DND-41 (cell line): ENCODE measurements around the gene ZNF76.

Experiments
- ATAC-seq: fragments of 200-7000 bp; cut with Tn5 transposase; 3 replicates; pipeline ENCODE4 v1.9.1; 2021; ENCODE audit warnings: low read depth; ENCODE audit not compliant: insufficient read depth
- DNase-seq: peaks from one replicate; pipeline ENCODE4 v3.0.0-alpha.2; 2020
- H2AFZ ChIP-seq: 2 replicates; pipeline ENCODE4 v1.6.0; 2012; ENCODE audit warnings: low read depth, low read length
- H3K27ac ChIP-seq: 2 replicates; pipeline ENCODE4 v1.5.1; 2012; ENCODE audit warnings: low read length, inconsistent platforms
- H3K27me3 ChIP-seq: fragments of 200-600 bp; sonication (generic); 2 replicates; pipeline ENCODE4 v1.6.0; 2012; ENCODE audit warnings: low read length, mild to moderate bottlenecking, inconsistent platforms; ENCODE audit not compliant: insufficient read depth, poor library complexity
- H3K36me3 ChIP-seq: 2 replicates; pipeline ENCODE4 v1.5.1; 2012; ENCODE audit warnings: low read length, inconsistent platforms; ENCODE audit not compliant: insufficient read depth
- H3K4me1 ChIP-seq: 2 replicates; pipeline ENCODE4 v1.5.1; 2012; ENCODE audit warnings: mild to moderate bottlenecking, low read length; ENCODE audit not compliant: insufficient read depth
- H3K4me2 ChIP-seq: 2 replicates; pipeline ENCODE4 v1.6.0; 2012; ENCODE audit warnings: mild to moderate bottlenecking, moderate library complexity, low read length, inconsistent platforms; ENCODE audit not compliant: insufficient read depth
- H3K4me3 ChIP-seq, 2 experiments: fragments of 200-600 bp in 1 of 2; shearing (Covaris generic) in 1 of 2; 2 replicates each; pipeline ENCODE4 v1.5.1; 2012 to 2016; ENCODE audit warnings: inconsistent platforms in 2 of 2, low read length in 2 of 2, mild to moderate bottlenecking in 2 of 2, low read depth in 1 of 2, moderate library complexity in 1 of 2
- H3K79me2 ChIP-seq: 2 replicates; pipeline ENCODE4 v1.6.0; 2012; ENCODE audit warnings: low read length, inconsistent platforms; ENCODE audit not compliant: insufficient read depth
- H3K9ac ChIP-seq: 2 replicates; pipeline ENCODE4 v1.6.0; 2012; ENCODE audit warnings: low read depth, mild to moderate bottlenecking, inconsistent platforms, low read length, moderate library complexity
- H3K9me3 ChIP-seq: 2 replicates; pipeline ENCODE4 v1.5.1; 2012; ENCODE audit warnings: low read length, moderate library complexity, mild to moderate bottlenecking, inconsistent platforms; ENCODE audit not compliant: insufficient read depth, severe bottlenecking
- H4K20me1 ChIP-seq: 2 replicates; pipeline ENCODE4 v1.6.0; 2012; ENCODE audit warnings: low read length; ENCODE audit not compliant: insufficient read depth
- CTCF ChIP-seq: IDR thresholded peaks from 2 replicates; pipeline ENCODE4 v1.5.1; 2012; ENCODE audit warnings: borderline replicate concordance, low read length, moderate library complexity, mild to moderate bottlenecking; ENCODE audit not compliant: poor library complexity, severe bottlenecking; ENCODE audit errors: extremely low read depth
- EZH2 ChIP-seq: IDR thresholded peaks from 3 replicates; pipeline ENCODE4 v1.6.1; 2012; ENCODE audit warnings: borderline replicate concordance, low read depth, mild to moderate bottlenecking, moderate library complexity, low read length, inconsistent platforms; ENCODE audit not compliant: severe bottlenecking

ZNF76 gene

GRCh38 chr6:35219683-35220326, 39.7 kb upstream of the ZNF76 start:
- TF ChIP-seq CTCF (no peak), EZH2 (no peak)
- no peaks in the 10 kb centered on the region for H3K9me3 ChIP-seq
- no peaks in the 10 kb centered on the region for H3K27me3 ChIP-seq
- H3K27ac ChIP-seq: no peak overlapping the region
- DNase-seq (no peak), ATAC-seq (no peak)
- H3K4me2 ChIP-seq: no peak overlapping the region
- H3K4me3 ChIP-seq: no peak overlapping the region
- no peaks in the 10 kb centered on the region for H3K4me1 ChIP-seq
- no peak overlapping the region for H3K9ac ChIP-seq
- peaks cover 4% of the 10 kb centered on the region; the same call in 1 of the 2 replicates for H4K20me1 ChIP-seq
- no peaks in the 10 kb centered on the region for H3K79me2 ChIP-seq
- H2AFZ ChIP-seq: no peak overlapping the region
- peaks cover 3% of the 10 kb centered on the region; the same call in 1 of the 2 replicates for H3K36me3 ChIP-seq

- TF ChIP-seq EZH2 (no peak), CTCF (no peak)
- Histone ChIP-seq H3K27ac (no peak overlapping the region), H2AFZ (no peak overlapping the region), H3K4me3 (no peak overlapping the region), H3K79me2 (no peaks in the 10 kb centered on the region), H3K4me2 (no peak overlapping the region), H4K20me1 (peaks cover 4% of the 10 kb centered on the region), H3K9me3 (no peaks in the 10 kb centered on the region), H3K9ac (no peak overlapping the region), H3K36me3 (peaks cover 3% of the 10 kb centered on the region; the same call in 1 of the 2 replicates), H3K4me1 (no peaks in the 10 kb centered on the region), H3K27me3 (no peaks in the 10 kb centered on the region)
- no peak for DNase-seq
- ATAC-seq: no peak
Observed at GRCh38 chr6:35220711-35221110, 38.8 kb upstream of the ZNF76 start.

GRCh38 chr6:35223396-35223795, 36.1 kb upstream of the ZNF76 start:
- no peak overlapping the region for H2AFZ ChIP-seq
- H3K27me3 ChIP-seq: no peaks in the 10 kb centered on the region

More at GRCh38 chr6:35223396-35223795, 36.1 kb upstream of the ZNF76 start:
- Histone ChIP-seq H3K4me1 (no peaks in the 10 kb centered on the region), H3K27ac (no peak overlapping the region), H3K4me3 (no peak overlapping the region), H3K9me3 (no peaks in the 10 kb centered on the region), H3K4me2 (no peak overlapping the region), H3K79me2 (no peaks in the 10 kb centered on the region), H3K9ac (no peak overlapping the region), H4K20me1 (peaks cover 6% of the 10 kb centered on the region), H3K36me3 (peaks cover 3% of the 10 kb centered on the region; the same call in 1 of the 2 replicates)
- TF ChIP-seq EZH2: no peak
- no peak for TF ChIP-seq CTCF
- ATAC-seq (no peak), DNase-seq (no peak)
